RWPE1 (cell line): Measurements from ENCODE around the gene BDH2.

Source experiments
- CTCF ChIA-PET: fragments of 350-600 bp; sonication (Branson Sonifier 250); formaldehyde crosslinking; extraction: SDS; loops from one replicate; lab custom pipeline; 2021; lab: Yijun Ruan, JAX
- POLR2A ChIA-PET: fragments of 400-600 bp; formaldehyde crosslinking; extraction: SDS; loops from one replicate; lab custom pipeline; 2020; ENCODE audit warnings: antibody characterized with exemption; ENCODE audit not compliant: low non-redundant PET; lab: Yijun Ruan, JAX
- DNase-seq: peaks from one replicate; pipeline ENCODE4 v3.0.0; 2012; ENCODE audit warnings: low spot score
- H3K27ac ChIP-seq: fragments of 450-650 bp; 2 replicates; pipeline ENCODE4 v1.5.1; 2017
- TF ChIP-seq, protein P1 (sequence below): fragments of 450-650 bp; conservative IDR thresholded peaks from 2 replicates; pipeline ENCODE4 v1.5.1; 2017; ENCODE audit warnings: low read depth, mild to moderate bottlenecking

BDH2 gene

DNA sequence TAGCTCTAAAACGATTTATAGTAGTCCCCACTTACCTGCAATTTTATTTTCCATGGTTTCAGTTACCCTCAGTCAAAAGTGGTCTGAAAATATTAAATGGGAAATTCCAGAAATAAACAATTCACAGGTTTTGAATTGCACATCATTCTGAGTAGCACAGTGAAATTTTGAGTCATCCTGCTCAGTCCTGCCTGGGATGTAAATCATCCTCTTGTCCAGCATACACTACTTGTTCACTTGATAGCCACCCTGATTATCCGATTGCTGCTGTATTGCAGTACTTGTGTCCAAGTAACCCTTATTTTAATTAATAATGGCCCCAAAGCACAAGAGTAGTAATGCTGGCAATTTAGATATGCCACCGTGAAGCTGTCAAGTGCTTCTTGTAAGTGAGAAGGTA lies 23.5 kb upstream of the BDH2 start:
- no peak overlapping the region for H3K27ac ChIP-seq
- ChIA-PET POLR2A (no interaction called here), CTCF (no interaction called here)
- TF ChIP-seq, protein P1, sequence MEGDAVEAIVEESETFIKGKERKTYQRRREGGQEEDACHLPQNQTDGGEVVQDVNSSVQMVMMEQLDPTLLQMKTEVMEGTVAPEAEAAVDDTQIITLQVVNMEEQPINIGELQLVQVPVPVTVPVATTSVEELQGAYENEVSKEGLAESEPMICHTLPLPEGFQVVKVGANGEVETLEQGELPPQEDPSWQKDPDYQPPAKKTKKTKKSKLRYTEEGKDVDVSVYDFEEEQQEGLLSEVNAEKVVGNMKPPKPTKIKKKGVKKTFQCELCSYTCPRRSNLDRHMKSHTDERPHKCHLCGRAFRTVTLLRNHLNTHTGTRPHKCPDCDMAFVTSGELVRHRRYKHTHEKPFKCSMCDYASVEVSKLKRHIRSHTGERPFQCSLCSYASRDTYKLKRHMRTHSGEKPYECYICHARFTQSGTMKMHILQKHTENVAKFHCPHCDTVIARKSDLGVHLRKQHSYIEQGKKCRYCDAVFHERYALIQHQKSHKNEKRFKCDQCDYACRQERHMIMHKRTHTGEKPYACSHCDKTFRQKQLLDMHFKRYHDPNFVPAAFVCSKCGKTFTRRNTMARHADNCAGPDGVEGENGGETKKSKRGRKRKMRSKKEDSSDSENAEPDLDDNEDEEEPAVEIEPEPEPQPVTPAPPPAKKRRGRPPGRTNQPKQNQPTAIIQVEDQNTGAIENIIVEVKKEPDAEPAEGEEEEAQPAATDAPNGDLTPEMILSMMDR, result no peak
- DNase-seq, result no peak

DNA sequence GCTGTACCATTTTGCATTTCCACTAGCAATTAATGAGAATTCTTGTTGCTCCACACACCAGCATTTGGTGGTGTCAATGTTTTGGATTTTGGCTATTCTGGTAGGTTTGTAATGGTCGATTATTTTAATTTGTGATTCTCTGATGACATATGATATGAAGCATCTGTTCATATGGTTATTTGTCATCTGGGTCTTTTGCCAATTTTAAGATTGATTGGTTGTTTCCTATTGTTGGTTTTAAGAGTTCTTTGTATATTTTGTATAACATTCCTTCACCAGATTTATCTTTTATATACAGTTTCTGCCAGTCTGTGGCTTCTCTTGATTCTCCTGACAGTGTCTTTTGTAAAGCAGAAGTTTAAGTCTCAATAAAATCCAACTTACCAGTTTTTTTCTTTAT lies 18.5 kb upstream of the BDH2 start:
- DNase-seq, result no peak
- TF ChIP-seq, protein P1, result no peak
- ChIA-PET POLR2A (no interaction called here), CTCF (no interaction called here)
- no peak overlapping the region for H3K27ac ChIP-seq

DNA sequence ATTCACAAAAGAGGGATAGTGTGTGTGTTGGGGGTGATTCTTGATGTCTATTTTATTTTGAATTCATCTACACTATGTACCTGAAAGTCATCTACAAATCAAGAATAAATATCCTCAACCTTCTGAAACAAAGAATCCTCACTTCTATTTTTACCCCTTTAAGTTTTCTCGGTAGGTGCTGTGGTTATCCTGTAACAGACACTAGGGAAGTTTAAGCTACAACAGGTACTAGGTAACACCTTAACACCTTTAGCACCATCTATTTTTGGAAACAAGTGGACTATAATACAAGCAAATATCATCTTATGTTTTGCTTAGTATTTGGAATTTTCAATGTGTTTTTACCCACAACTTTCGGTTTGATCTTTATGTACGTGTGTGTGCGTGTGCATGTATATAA lies 12.0 kb upstream of the BDH2 start:
- CTCF ChIA-PET, result no interaction called here
- no peak overlapping the region for H3K27ac ChIP-seq
- TF ChIP-seq, protein P1, result no peak
- POLR2A ChIA-PET, result no interaction called here
- no peak for DNase-seq

DNA sequence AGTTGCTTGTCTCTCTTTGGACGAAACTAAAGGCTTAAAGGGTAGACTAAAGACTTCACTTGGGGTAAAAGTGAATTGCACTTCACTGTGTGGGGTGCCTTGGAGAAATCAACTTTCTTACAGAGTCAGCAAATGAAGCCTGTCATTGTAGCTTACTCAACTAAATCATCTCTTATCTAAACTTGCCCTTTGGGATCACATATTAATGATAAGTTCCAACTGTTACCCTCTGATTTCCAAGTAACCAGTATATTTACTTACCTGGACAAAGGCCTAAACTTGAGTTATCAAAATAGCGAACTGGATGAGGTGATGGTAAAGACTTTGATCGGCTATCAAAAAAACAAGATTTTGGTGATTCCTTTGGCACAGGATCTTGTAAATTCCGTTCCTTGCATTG lies 8.9 kb upstream of the BDH2 start:
- DNase-seq, result no peak
- ChIA-PET CTCF (interaction anchor here (0.6 kb wide), 1 partner anchor 169 kb away, joined by 3 read pairs; no protein-coding TSS in a partner anchor), POLR2A (no interaction called here)
- H3K27ac ChIP-seq, result no peak overlapping the region
- TF ChIP-seq, protein P1, result no peak

DNA sequence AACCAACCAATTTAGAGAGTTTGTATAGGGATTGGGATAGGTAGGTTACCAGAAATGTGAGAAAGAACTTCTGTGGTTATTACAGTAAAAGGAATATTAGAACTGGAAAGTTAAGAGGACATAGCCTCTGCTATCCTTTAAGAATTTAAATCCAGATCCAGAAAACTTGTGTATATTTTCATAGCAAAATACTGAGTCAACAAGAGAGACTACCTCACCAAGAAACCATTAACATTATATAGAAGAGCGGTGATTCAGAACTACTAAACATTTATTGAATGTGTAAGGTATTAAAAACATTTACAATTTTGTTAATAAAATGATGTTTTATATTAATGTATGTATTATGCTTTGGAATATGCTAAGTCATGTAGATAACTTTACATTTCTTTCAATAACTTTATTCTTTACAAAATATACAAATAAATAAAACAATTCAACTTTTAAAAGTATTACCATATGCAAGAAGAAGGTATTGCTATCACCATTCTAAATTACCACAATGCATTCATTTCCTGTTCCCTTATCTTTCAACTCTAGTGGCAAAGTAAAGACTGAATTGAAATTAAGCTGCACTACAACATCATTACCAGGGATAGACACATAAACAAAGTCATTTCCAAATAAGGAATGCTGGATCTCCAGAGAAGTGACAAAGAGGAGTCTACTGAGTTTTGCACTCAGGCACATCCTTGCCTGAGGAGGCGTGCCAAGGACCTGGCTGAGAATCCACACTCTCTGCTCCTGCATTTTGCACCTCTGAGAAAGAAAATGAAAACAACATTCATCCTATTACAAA lies 6.1 kb upstream of the BDH2 start:
- no peak overlapping the region for H3K27ac ChIP-seq
- TF ChIP-seq, protein P1, result no peak

DNA sequence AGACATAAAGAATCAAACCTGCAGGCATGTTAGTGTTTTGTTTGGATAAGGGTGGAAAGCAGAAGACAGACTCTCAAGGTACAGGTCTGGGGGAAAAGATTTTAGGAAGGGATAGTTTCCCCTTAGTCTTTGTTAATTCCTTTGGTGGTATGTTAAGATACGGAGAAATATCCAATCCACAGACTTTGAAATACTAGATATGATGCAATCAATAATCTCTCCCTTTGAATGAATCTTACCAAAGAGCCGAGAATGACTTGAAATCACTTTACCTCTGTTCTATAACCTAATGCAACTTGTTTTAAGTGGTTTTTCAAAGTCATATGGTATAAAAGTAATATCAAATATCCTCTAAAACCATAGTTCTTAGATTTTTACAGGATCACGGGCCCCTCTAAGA lies 5.3 kb upstream of the BDH2 start:
- no peak for DNase-seq
- POLR2A ChIA-PET, result no interaction called here
- H3K27ac ChIP-seq, result no peak overlapping the region
- CTCF ChIA-PET, result no interaction called here
- TF ChIP-seq, protein P1, result no peak

More for the DNA sequence above, 6.1 kb upstream of the BDH2 start:
- POLR2A ChIA-PET, result no interaction called here
- DNase-seq, result no peak
- CTCF ChIA-PET, result no interaction called here
